Body of pancreas (tissue), 4 donors: ENCODE measurements around the gene SHISA4. TPM values are rescaled to one million over a fixed set of nuclear protein-coding genes. Genes with fewer than 3 reads are reported as not detected.
A peak's percentile ranks its signal among the peaks of the same experiment; 100 is the strongest.
"Not testable (repeated sequence)": the region's sequence is repeated elsewhere in the genome, so short reads cannot be mapped to it uniquely, and the experiment has no call there.

Source experiments
- ATAC-seq: fragments of 150-250 bp; one replicate; pipeline ENCODE4 v1.9.1; 2016
- DNase-seq, 4 donors: peaks; one replicate each; pipeline ENCODE4 v3.0.0-alpha.2; 2019
- H3K27ac ChIP-seq, 4 donors: fragments of 200-600 bp; sonication (generic); 1 replicate in 3 of 4; 2 replicates in 1 of 4; pipeline versions ENCODE4 v1.5.1 to v1.6.1; 2016 to 2019; ENCODE audit warnings: mild to moderate bottlenecking in 1 of 4, mixed read lengths in 1 of 4, moderate library complexity in 1 of 4
- H3K27me3 ChIP-seq, 2 donors: fragments of 200-600 bp; sonication (generic); one replicate each; pipeline ENCODE4 v1.6.0; 2016; ENCODE audit warnings: mild to moderate bottlenecking in 1 of 2
- H3K36me3 ChIP-seq, 2 donors: fragments of 200-600 bp; sonication (generic); replicated peaks in 1 of 2; 2 replicates each; pipeline ENCODE4 v1.5.1; 2016; ENCODE audit warnings: low read depth in 2 of 2; ENCODE audit not compliant: insufficient read depth in 1 of 2
- H3K4me1 ChIP-seq: fragments of 200-600 bp; sonication (generic); one replicate; pipeline ENCODE4 v1.6.0; 2016
- H3K4me3 ChIP-seq, 2 donors: fragments of 200-600 bp; sonication (generic); 1 replicate in 1 of 2; 2 replicates in 1 of 2; pipeline ENCODE4 v1.5.1; 2016 to 2019
- H3K9me3 ChIP-seq, 3 donors: fragments of 200-600 bp; sonication (generic); 1 replicate in 2 of 3; 2 replicates in 1 of 3; pipeline ENCODE4 v1.5.1; 2016
- CTCF ChIP-seq, 7 experiments: fragments of 450-650 bp in 4 of 7; fragments of 200-600 bp in 3 of 7; sonication (generic) in 3 of 7; IDR thresholded peaks; one replicate each; pipeline ENCODE4 v1.5.1; 2016 to 2019; ENCODE audit warnings: antibody characterized with exemption in 7 of 7
- POLR2A ChIP-seq, 3 donors: fragments of 450-650 bp; IDR thresholded peaks; one replicate each; pipeline ENCODE4 v1.6.1; 2016; ENCODE audit warnings: antibody characterized with exemption in 3 of 3, mild to moderate bottlenecking in 2 of 3
- WGBS, 2 donors: methylation state at CpG; one replicate each; pipeline ENCODE4 v1.1.5; 2017; 5-methylcytosine and 5-hydroxymethylcytosine counted together
- intact Hi-C: fragments of 100-400 bp; cut with DNase I; formaldehyde crosslinking; loops from one replicate; pipeline ENCODE4 v1.15.1; 2023
- total RNA-seq, 2 donors: library from RNA; depleted of rRNA; stranded (reverse); fragments of >200 nt; gene quantifications; one replicate each; pipeline ENCODE4 v1.1.0, GENCODE V29; 2016

The SHISA4 gene, protein sequence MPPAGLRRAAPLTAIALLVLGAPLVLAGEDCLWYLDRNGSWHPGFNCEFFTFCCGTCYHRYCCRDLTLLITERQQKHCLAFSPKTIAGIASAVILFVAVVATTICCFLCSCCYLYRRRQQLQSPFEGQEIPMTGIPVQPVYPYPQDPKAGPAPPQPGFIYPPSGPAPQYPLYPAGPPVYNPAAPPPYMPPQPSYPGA
- total RNA-seq = 1 to 10 TPM; 4.6 to 8.3 TPM

- Histone ChIP-seq H3K9me3 (no peaks in the 10 kb centered on the region), H3K27me3 (no peaks in the 10 kb centered on the region), H3K4me1 (peaks cover 22% of the 10 kb centered on the region), H3K4me3 (peak within 1 kb of the TSS; percentile 36 to 51), H3K36me3 (no peaks in the 10 kb centered on the region), H3K27ac (peak within 1 kb of the TSS; percentile 39 to 60 (median 48))
- DNase-seq (peak; percentile 80 to 89 (median 89)), ATAC-seq (peak; percentile 93)
- WGBS, 2 donors = 0 to 1% methylated on average over 1 to 48 of the region's 49 CpGs
- intact Hi-C loops = no loop called here
- TF ChIP-seq POLR2A (IDR thresholded peaks at IDR 0.05) (peak; percentile 74 to 81 (median 79)), CTCF (IDR thresholded peaks at IDR 0.05) (no peak)
Observed at GRCh38 chr1:201888282-201889089, at the start of gene SHISA4. Gene SHISA4 (plus strand): TSS chr1:201888898. CDS start chr1:201888995, 97 bp downstream.

- intact Hi-C loops, H3K4me1 ChIP-seq, DNase-seq, H3K4me3 ChIP-seq, ATAC-seq, H3K9me3 ChIP-seq, H3K27ac ChIP-seq, H3K27me3 ChIP-seq, H3K36me3 ChIP-seq: not testable (repeated sequence)
- WGBS, 2 donors = 92 to 98% methylated on average over 9 to 10 of the region's 10 CpGs
Observed at GRCh38 chr1:201839089-201839488, 49.6 kb upstream of the SHISA4 start.

GRCh38 chr1:201840055-201840454 lies 48.6 kb upstream of the SHISA4 start:
- intact Hi-C loops = no loop called here
- 95 to 98% methylated on average over 4 of the region's 4 CpGs for WGBS, 2 donors
- H3K36me3 ChIP-seq = no peaks in the 10 kb centered on the region
- no peak overlapping the region for H3K4me3 ChIP-seq
- no peaks in the 10 kb centered on the region for H3K27me3 ChIP-seq
- ATAC-seq = no peak
- H3K9me3 ChIP-seq = no peaks in the 10 kb centered on the region
- no peak for DNase-seq
- no peak for TF ChIP-seq CTCF (IDR thresholded peaks at IDR 0.05)
- no peak for TF ChIP-seq POLR2A (IDR thresholded peaks at IDR 0.05)
- no peaks in the 10 kb centered on the region for H3K4me1 ChIP-seq
- no peak overlapping the region for H3K27ac ChIP-seq

GRCh38 chr1:201840490-201840889 lies 48.2 kb upstream of the SHISA4 start:
- Histone ChIP-seq H3K4me1 (no peaks in the 10 kb centered on the region), H3K27ac (no peak overlapping the region), H3K4me3 (no peak overlapping the region), H3K27me3 (no peaks in the 10 kb centered on the region), H3K36me3 (no peaks in the 10 kb centered on the region), H3K9me3 (no peaks in the 10 kb centered on the region)
- DNase-seq (no peak), ATAC-seq (no peak)
- TF ChIP-seq CTCF (IDR thresholded peaks at IDR 0.05) (no peak), POLR2A (IDR thresholded peaks at IDR 0.05) (no peak)
- intact Hi-C loops = no loop called here
- 91 to 100% methylated on average over 1 of the region's 1 CpG for WGBS, 2 donors

- 73 to 85% methylated on average over 2 of the region's 2 CpGs for WGBS, 2 donors
- intact Hi-C loops = no loop called here
- DNase-seq (no peak), ATAC-seq (no peak)
- Histone ChIP-seq H3K4me3 (no peak overlapping the region), H3K9me3 (no peaks in the 10 kb centered on the region), H3K27me3 (no peaks in the 10 kb centered on the region), H3K36me3 (no peaks in the 10 kb centered on the region), H3K27ac (no peak overlapping the region), H3K4me1 (no peaks in the 10 kb centered on the region)
- TF ChIP-seq POLR2A (IDR thresholded peaks at IDR 0.05) (no peak), CTCF (IDR thresholded peaks at IDR 0.05) (no peak)
Observed at GRCh38 chr1:201841265-201841912, 47.3 kb upstream of the SHISA4 start.
